ENCODE data around the gene SPACA4. TPM values are rescaled to one million over a fixed set of nuclear protein-coding genes. Genes with fewer than 3 reads are reported as not detected.
A peak's percentile ranks its signal among the peaks of the same experiment; 100 is the strongest.
"Not testable (repeated sequence)": the region's sequence is repeated elsewhere in the genome, so short reads cannot be mapped to it uniquely, and the experiment has no call there.

The SPACA4 gene, protein sequence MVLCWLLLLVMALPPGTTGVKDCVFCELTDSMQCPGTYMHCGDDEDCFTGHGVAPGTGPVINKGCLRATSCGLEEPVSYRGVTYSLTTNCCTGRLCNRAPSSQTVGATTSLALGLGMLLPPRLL
- not detected in 2 replicates for total RNA-seq (2014; rRNA removed; shearing (Covaris generic); ENCODE audit: low replicate concordance)

DNA sequence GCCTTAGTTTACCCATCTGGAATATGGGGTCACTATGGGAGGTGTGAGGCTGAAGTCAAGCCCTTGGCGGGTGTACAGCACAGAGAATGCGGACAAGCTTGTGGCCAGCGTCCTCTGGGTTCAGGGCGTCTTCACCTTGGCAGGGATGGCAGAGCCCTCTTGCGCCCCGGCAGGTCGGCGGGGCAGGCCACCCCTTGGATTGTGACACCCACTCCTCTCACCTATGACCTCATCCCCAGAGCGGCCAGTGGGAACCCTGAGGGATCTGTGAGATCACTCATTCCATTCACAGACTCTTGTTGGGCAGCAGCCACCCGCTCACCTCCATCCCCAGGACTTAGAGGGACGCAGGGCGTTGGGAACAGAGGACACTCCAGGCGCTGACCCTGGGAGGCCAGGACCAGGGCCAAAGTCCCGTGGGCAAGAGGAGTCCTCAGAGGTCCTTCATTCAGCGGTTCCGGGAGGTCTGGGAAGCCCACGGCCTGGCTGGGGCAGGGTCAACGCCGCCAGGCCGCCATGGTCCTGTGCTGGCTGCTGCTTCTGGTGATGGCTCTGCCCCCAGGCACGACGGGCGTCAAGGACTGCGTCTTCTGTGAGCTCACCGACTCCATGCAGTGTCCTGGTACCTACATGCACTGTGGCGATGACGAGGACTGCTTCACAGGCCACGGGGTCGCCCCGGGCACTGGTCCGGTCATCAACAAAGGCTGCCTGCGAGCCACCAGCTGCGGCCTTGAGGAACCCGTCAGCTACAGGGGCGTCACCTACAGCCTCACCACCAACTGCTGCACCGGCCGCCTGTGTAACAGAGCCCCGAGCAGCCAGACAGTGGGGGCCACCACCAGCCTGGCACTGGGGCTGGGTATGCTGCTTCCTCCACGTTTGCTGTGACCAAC is at the start of gene SPACA4:
TSS of gene SPACA4 (plus strand) at position 280 of the 896 bp plus-strand sequence. CDS start at position 517, 237 bp downstream.
- Histone ChIP-seq H3K36me3 (no peaks in the 10 kb centered on the region), H3K4me3 (no peak within 1 kb of the TSS), H3K9me3 (no peaks in the 10 kb centered on the region), H3K27me3 (no peaks in the 10 kb centered on the region)
- no peak for DNase-seq

- Histone ChIP-seq H3K27me3 (no peaks in the 10 kb centered on the region), H3K36me3 (no peaks in the 10 kb centered on the region), H3K9me3 (no peaks in the 10 kb centered on the region), H3K4me3 (no peak overlapping the region)
- no peak for DNase-seq
Observed at GRCh38 chr19:48556825-48557224, 49.7 kb upstream of the SPACA4 start.

GRCh38 chr19:48558018-48558684 is 48.4 kb upstream of the SPACA4 start:
- H3K36me3 ChIP-seq: no peaks in the 10 kb centered on the region
- DNase-seq: no peak
- no peaks in the 10 kb centered on the region for H3K27me3 ChIP-seq
- H3K4me3 ChIP-seq: no peak overlapping the region
- no peaks in the 10 kb centered on the region for H3K9me3 ChIP-seq

GRCh38 chr19:48560095-48560530 is 46.4 kb upstream of the SPACA4 start:
- DNase-seq: no peak
- Histone ChIP-seq H3K27me3 (no peaks in the 10 kb centered on the region), H3K4me3 (no peak overlapping the region), H3K9me3 (no peaks in the 10 kb centered on the region), H3K36me3 (no peaks in the 10 kb centered on the region)

GRCh38 chr19:48561412-48561811 is 45.1 kb upstream of the SPACA4 start:
- Histone ChIP-seq H3K27me3 (no peaks in the 10 kb centered on the region), H3K9me3 (no peaks in the 10 kb centered on the region), H3K4me3 (no peak overlapping the region), H3K36me3 (no peaks in the 10 kb centered on the region)
- no peak for DNase-seq

GRCh38 chr19:48565090-48565489 is 41.5 kb upstream of the SPACA4 start:
- H3K27me3 ChIP-seq: no peaks in the 10 kb centered on the region
- H3K9me3 ChIP-seq: no peaks in the 10 kb centered on the region
- peak; percentile 93 for DNase-seq
- no peak overlapping the region for H3K4me3 ChIP-seq
- H3K36me3 ChIP-seq: no peaks in the 10 kb centered on the region

- Histone ChIP-seq H3K36me3 (no peaks in the 10 kb centered on the region), H3K4me3 (no peak overlapping the region), H3K27me3 (no peaks in the 10 kb centered on the region), H3K9me3 (no peaks in the 10 kb centered on the region)
- peak; percentile 100 for DNase-seq
Observed at GRCh38 chr19:48568345-48568886, 38.1 kb upstream of the SPACA4 start.

GRCh38 chr19:48569814-48570213 is 36.7 kb upstream of the SPACA4 start:
- DNase-seq: peak; percentile 71

DNA sequence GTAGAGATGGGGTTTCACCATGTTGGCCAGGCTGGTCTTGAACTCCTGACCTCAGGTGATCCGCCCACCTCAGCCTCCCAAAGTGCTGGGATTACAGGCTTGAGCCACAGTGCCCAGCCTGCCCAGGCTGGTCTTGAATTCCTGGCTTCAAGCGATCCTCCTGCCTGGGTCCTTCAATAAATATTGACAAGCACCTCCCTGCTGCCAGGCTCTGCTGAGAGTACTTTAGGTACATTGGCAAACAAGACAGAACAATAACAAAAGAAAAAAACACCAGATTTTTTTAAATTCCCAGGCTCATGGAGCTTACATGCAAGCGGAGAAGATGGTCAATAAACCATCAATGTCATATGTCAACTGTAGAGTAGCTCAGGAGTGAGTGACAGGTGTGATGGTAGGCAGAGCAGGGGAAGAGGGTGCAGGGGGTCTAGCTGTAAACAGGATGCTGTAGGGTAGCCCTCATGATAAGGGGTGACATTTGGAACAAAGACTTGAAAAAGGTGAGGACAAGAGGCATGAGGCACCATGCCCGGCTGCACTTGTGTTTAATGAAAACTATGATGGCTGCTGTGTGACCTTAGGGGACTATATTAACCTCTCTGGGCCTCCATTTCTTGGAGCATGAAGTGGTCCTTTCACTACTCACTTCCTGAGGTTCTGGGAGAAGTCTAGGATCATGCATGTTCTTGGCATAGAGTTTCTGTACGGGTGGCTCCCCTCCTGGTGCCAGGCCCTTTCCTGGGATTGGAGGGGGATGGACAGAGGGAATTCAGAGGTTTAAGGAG is 35.0 kb upstream of the SPACA4 start:
- Histone ChIP-seq H3K4me3 (no peak overlapping the region), H3K36me3 (no peaks in the 10 kb centered on the region), H3K9me3 (no peaks in the 10 kb centered on the region), H3K27me3 (no peaks in the 10 kb centered on the region)
- no peak for DNase-seq

More at GRCh38 chr19:48569814-48570213, 36.7 kb upstream of the SPACA4 start:
- no peak overlapping the region for H3K4me3 ChIP-seq
- H3K27me3 ChIP-seq: no peaks in the 10 kb centered on the region
- H3K36me3 ChIP-seq: no peaks in the 10 kb centered on the region
- H3K9me3 ChIP-seq: no peaks in the 10 kb centered on the region

DNA sequence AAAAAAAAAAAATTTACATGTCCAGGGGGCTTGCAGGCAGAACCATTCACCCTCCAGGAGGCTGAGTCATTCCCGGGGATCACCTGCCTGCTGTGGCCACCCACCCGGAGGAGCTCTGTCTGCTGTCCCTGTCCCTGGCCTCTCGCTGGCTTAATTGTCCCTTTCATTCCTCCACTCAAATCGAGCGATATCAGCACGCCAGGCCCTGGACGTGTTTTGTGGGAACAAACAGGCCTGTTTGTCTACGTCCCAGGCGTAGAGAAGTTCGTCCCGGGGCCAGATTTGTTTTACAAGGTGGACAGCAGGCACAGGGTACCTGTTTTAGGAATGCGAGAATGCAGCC is 33.4 kb upstream of the SPACA4 start:
- Histone ChIP-seq H3K9me3 (no peaks in the 10 kb centered on the region), H3K36me3 (no peaks in the 10 kb centered on the region), H3K27me3 (no peaks in the 10 kb centered on the region), H3K4me3 (no peak overlapping the region)
- DNase-seq: no peak

- H3K4me3 ChIP-seq: no peak overlapping the region
- no peaks in the 10 kb centered on the region for H3K9me3 ChIP-seq
- DNase-seq: no peak
- H3K27me3 ChIP-seq: no peaks in the 10 kb centered on the region
- no peaks in the 10 kb centered on the region for H3K36me3 ChIP-seq
Observed at GRCh38 chr19:48575931-48576622, 30.5 kb upstream of the SPACA4 start.

- H3K4me3 ChIP-seq, DNase-seq, H3K36me3 ChIP-seq, H3K27me3 ChIP-seq, H3K9me3 ChIP-seq: not testable (repeated sequence)
Observed at GRCh38 chr19:48577908-48578307, 28.6 kb upstream of the SPACA4 start.

- Histone ChIP-seq H3K36me3 (no peaks in the 10 kb centered on the region), H3K4me3 (no peak overlapping the region), H3K9me3 (no peaks in the 10 kb centered on the region), H3K27me3 (no peaks in the 10 kb centered on the region)
- no peak for DNase-seq
Observed at GRCh38 chr19:48578891-48579290, 27.7 kb upstream of the SPACA4 start.

DNA sequence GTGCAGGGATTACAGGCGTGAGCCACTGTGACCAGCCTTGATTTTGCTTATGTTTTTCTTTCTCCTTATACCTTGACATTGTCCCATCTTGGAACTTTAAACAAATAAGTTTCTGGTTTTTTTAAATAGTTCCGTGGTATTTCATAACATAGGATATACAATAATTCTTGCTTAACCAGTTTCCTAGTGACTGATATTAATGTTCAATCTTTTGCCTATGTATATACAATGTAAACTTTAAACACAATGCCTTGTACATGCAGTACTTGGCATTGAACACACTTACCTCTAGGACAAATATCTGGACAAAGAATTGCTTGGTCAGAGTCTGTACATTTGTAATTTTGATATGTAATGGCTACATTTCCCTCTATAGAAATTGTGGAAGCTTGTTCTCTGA is 24.4 kb upstream of the SPACA4 start:
- DNase-seq: no peak
- no peaks in the 10 kb centered on the region for H3K36me3 ChIP-seq
- no peaks in the 10 kb centered on the region for H3K9me3 ChIP-seq
- no peak overlapping the region for H3K4me3 ChIP-seq
- H3K27me3 ChIP-seq: no peaks in the 10 kb centered on the region

GRCh38 chr19:48587387-48587786 is 19.2 kb upstream of the SPACA4 start:
- Histone ChIP-seq H3K9me3 (no peaks in the 10 kb centered on the region), H3K36me3 (no peaks in the 10 kb centered on the region), H3K27me3 (no peaks in the 10 kb centered on the region), H3K4me3 (no peak overlapping the region)
- DNase-seq: no peak

Data from MG63 (cell line).